GM18873 (cell line): ENCODE data around the gene GMNN.
"Not testable (repeated sequence)": the region's sequence is repeated elsewhere in the genome, so short reads cannot be mapped to it uniquely, and the experiment has no call there.

Experiments
- ATAC-seq: cut with Tn5 transposase; IDR thresholded peaks from one replicate; pipeline ENCODE4 v1.9.1; 2021; ENCODE audit warnings: mild to moderate bottlenecking, moderate library complexity, moderate number of reproducible peaks; ENCODE audit not compliant: unreplicated experiment, low FRiP score

Gene GMNN

DNA sequence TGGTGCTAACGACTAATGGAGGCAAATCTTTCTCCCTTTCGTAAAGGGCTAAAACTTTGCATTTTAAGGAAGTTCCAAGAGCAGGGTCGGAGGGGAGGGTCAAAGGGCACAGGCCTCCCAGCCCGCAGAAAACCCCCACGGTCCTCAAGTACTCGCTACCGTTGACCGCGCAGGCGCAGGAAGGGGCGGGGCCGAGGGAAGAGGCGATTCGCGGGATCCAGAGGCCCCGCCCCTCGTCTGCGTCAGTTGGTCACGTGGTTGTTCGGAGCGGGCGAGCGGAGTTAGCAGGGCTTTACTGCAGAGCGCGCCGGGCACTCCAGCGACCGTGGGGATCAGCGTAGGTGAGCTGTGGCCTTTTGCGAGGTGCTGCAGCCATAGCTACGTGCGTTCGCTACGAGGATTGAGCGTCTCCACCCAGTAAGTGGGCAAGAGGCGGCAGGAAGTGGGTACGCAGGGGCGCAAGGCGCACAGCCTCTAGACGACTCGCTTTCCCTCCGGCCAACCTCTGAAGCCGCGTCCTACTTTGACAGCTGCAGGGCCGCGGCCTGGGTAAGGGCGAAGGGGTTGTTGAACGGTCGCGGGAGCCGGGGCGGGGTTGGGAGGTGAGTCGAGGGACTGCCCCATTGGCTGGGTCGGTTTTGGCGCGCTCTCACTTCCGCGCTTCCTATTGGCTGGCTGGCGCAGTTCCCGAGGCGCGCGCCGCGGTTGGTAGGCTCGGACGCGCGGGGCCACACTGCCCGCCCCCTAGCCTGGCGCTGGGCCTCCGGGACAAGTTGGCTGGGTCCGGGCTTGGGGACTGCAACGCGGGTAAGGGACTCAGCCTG is at the start of gene GMNN:
Gene GMNN, plus strand, starts transcription at position 242 of the 824 bp plus-strand sequence. CDS start 2,310 bp downstream, outside the sequence.
- ATAC-seq, result peak; percentile 82

DNA sequence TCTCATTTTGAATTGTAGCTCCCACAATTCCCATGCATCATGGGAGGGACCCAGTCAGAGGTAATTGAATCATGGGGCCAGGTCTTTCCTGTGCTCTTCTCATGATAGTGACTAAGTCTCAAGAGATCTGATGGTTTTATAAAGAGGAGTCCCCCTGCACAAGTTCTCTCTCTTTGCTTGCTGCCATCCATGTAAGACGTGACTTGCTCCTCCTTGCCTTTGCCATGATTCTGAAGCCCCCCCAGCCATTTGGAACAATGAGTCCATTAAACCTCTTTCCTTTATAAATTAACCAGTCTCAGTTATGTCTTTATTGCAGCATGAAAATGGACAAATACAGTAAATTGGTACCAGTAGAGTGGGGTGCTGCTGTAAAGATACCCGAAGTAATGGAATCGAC is 44.1 kb upstream of the GMNN start:
- ATAC-seq, result not testable (repeated sequence)

DNA sequence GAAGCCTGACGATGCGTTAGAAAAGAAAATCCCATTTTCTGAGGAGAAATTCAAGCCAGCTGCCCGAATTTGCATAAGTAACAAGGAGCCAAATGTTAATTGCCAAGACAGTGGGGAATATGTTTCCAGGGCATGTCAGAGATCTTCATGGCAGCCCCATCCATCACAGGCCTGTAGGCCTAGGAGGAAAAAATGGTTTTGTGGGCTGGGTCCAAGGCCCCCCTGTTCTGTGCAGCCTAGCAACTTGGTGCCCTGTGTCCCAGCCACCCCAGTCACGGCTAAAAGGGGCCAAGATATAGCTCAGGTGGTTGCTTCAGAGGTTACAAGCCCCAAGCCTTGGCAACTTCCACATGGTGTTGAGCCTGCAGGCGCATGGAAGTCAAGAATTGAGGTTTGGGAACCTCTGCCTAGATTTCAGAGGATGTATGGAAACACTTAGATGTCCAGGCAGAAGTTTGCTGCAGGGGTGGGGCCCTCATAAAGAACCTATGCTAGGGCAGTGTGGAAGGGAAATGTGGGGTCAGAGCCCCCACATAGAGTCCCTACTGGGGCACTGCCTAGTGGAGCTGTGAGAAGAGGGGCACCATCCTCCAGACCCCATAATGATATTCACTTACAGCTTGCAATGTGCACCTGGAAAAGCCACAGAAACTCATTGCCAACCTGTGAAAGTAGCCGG is 43.1 kb upstream of the GMNN start:
- not testable (repeated sequence) for ATAC-seq

DNA sequence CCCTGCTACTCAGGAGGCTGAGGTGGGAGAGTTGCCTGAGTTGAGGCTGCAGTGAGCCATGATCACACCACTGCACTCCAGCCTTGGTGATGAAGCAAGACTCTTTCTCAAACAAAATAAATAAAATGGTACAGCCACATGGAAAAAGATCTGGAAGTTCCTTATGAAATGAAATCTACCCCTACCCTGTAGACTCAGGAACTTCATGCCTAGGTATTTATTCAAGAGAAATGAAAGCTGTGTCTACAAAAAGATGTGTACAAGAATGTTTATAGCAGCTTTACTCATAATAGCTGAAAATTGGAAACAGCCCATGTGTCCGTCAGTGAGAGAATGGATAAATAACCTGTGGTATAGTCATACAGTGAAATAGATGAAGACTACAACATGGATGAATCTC is 40.6 kb upstream of the GMNN start:
- ATAC-seq, result no peak

DNA sequence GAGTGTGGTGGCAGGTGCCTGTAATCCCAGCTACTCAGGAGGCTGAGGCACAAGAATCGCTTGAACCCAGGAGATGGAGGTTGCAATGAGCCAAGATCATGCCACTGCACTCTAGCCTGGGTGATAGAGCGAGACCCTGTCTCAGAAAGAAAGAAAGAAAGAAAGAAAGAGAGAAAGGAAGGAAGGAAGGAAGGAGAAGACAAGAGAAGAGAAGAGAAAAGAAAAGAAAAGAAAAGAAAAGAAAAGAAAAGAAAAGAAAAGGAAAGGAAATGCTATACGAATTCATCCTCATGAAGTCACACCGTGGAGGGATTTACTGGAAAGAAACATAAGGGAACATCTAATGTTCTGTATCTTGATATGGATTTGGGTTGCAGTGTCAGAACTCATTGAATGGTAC is 40.0 kb upstream of the GMNN start:
- not testable (repeated sequence) for ATAC-seq

DNA sequence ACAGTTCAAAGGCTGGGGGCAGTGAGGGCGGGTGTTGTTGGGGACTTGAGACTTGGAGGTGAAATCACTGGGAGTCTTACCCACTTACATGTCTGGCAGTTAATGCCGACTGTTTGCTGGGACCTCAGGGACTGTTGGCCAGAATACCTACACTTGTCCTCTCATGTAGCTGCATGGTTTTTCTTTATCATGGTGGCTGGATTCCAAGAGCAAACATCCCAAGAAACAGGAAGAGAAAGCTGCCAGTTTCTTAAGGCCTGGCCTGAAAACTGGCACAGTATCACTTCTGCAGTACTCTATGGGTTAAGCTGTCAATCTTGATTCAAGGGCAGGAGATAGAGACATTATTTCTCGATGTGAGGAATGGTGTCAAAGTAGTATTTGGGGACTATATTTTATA is 36.0 kb upstream of the GMNN start:
- no peak for ATAC-seq

DNA sequence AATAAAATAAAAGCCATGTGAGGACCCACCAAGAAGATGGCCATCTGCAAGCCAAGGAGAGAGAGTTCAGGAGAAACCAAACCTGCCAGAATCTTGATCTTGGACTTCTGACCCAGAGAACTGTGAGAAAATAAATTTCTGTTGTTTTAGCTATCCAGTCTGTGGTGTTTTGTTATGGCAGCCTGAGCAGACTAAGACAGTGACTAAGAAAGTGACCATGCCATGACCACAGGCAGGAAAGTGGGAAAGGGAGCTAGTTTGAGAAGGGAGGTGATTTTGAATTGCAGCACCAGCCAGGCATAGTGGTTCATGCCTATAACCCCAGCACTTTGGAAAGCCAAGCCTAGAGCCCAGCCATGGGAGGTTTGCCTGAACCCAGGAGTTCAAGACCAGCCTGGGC is 33.9 kb upstream of the GMNN start:
- no peak for ATAC-seq

DNA sequence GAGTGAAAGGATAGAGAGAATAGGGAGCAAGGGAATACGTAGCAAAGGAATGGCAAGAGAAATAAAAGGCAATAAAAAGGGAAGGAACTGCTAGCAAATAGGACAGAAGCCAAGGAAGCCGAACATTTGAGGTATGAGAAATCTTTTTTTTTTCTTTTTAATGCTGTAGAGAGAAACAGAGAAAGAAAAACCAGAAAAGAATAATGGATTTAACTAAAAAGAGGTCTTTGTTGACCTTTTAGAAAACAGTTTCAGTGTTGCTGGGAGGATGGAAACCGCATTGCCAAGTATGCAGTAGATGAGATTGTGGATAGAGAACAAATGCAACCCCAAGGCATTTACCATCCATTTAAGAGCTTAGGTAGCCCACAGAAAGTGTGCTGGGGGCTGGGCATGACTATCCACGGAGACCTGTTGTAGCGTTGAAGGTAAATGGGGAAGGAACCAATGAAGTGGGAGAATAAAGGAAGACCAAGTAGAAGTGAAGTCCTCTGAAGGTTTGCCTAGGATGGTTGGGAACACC is 32.5 kb upstream of the GMNN start:
- ATAC-seq, result no peak

DNA sequence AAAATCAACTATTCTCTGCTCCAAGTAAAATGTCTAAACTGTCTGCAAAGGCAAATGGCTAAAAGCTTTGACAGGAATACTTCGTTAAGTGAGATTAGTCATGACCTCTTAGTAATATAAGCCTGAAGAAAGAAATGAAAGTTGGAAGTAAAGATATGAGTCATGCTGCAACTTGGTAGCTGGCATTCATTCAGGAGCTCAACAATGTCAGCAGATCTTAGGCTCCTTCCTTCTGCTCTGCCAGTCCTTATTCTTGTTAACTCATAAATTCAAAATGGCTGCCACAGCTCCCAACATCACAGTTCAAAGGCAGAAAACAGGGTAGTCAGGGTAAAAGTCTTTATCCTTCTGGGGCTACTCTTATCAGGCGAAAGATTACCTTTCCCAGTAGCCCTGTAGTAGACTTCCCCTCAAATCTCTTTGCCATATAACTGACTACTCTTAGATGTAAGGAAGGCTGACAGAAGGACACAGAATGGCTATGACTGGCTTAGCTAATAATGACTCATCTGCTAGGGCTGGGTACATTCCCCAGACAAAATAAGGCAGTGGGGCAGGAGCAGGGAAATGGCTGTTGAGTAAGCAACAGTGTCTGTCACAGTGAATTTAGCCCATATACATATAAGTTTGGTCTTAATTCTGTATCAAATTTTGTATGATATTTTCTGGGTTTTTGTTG is 31.3 kb upstream of the GMNN start:
- ATAC-seq, result peak; percentile 78

DNA sequence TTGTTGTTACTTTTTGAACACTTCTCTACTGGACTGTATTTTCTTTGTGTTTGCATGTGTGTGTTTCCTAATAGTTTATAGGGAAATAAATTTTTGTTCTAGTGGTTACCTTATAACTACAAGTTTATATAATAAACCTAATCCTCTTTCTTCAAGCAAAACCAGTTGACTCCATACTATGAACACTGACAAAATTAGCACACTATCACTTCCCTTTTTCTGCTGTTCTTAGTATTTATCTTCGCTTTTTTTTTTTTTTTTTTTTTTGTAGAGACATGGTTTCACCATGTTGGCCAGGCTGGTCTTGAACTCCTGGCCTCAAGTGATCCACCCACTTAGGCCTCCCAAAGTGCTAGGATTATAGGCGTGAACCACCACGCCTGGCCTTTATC is 30.8 kb upstream of the GMNN start:
- ATAC-seq, result no peak

DNA sequence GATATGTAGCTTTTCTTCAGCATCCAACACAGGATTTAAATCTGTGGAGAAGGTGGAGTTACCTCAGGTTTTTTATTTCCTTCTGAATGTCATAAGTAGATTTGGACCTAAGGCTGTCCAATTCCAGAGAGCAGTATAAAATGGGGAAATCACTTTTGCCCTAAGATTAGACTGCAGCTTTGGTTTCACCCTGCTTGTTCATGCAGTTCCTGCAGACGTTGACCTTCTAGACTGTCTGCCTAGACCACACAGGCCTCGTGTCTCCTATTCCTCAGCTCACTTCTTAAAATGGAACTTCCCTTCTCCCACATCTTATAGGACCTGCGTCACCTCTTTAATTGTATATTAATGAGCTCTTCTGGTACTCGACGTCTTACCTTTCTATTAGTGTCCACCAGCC is 29.8 kb upstream of the GMNN start:
- ATAC-seq, result no peak

DNA sequence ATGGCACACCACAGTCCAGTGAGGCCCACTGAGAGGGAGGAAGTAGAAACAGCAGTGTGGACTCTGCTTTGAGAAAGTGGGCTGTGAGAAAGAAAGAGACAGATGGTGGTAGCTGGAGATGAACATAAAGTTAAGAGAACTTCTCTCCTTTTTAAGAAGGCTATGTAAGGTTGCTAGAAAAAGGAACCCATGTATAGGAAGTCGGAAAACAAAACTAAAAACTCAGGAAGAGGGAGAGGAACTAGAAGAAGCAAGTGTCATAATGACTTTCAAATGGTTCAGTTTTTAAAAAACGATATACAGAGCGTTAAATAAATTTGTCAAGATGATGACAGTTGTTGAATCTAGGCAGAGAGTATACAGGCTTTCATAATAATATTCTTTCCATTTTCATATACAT is 25.4 kb upstream of the GMNN start:
- ATAC-seq, result no peak

DNA sequence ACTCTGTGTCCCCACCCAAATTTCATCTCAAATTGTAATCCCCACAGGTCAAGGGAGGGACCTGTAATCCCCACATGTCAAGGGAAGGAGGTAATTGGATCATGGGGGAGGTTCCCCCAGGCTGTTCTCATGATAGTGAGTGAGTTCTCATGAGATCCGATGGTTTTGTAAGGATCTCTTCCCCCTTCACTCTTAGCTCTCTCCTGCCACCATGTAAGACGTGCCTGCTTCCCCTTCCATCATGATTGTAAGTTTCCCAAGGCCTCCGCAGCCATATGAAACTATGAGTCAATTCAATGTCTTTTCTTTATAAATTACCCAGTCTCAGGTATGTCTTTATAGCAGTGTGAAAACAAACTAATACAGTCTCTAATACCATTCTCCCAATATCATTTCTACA is 23.9 kb upstream of the GMNN start:
- not testable (repeated sequence) for ATAC-seq

DNA sequence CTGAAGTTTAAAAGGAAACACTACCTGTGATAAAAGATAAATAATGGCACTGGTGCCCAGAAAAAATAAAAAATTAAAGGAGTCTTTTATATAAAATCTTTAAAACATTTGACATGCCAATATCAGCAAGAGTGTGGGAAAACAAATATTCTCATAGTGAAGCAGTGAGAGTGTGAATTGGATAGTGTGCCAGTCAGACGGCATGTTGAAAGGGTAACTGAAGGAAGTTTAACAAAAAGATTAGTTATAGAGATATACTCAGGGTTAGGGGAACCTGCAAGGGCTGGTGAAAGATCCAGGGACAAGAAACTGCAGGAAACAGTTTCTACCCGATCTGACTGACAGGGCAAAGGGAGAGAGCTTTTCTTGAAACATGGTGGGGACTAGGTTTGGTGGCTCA is 22.2 kb upstream of the GMNN start:
- ATAC-seq, result no peak

DNA sequence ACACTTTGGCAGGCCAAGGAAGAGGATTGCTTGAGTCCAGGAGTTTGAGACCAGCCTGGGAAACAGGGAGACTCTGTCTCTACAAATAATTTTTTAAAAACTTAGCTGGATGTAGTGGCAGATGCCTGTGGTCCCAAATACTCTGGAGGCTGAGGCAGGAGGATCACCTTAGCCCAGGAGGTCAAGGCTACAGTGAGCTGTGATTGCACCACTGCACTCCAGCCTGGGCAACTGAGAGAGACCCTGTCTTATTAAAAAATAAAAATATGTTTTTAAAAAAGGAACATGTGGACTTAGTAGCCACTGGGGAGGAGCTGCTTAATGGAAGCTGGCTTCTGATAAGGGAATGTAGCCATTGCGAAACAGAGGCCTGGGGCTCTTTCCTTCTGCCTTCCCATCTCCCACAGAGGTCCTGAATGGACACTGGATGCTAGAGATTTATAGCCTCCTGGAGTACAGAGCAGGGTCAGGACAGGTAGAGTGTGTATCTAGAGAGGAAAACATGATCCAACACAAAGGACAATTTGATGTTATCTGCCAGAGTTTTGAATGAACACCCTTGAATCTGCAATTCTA is 21.7 kb upstream of the GMNN start:
- ATAC-seq, result no peak

DNA sequence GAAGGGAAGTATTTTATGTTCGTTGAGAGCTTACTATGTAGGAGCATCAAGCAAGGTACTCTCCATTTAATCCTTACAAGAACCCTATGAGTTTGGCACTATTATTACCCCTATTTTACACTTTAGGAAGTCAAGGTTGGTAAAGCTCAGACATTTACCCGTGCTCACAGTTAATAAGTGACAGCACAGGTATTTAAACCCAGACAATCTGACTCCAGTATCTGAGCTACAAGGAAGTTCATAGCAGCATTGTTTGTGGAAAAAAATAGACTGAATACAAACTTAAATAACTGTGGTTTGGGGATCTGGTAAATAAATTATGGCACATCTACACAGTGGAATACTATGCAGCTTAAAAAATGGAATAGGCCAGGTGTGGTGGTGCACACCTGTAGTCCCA is 21.2 kb upstream of the GMNN start:
- no peak for ATAC-seq

DNA sequence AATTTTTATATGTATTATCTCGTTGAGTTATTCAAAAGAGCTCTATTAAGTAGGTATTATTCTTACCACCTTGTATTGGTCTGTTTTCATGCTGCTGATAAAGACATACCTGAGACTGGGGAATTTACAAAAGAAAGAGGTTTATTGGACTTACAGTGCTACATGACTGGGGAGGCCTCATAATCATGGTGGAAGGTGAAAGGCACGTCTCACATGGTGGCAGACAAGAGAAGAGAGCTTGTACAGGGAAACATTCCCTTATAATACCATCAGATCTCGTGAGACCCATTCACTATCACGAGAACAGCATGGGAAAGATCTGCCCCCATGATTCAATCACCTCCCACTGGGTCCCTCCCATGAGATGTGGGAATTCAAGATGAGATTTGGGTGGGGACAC is 20.4 kb upstream of the GMNN start:
- not testable (repeated sequence) for ATAC-seq

DNA sequence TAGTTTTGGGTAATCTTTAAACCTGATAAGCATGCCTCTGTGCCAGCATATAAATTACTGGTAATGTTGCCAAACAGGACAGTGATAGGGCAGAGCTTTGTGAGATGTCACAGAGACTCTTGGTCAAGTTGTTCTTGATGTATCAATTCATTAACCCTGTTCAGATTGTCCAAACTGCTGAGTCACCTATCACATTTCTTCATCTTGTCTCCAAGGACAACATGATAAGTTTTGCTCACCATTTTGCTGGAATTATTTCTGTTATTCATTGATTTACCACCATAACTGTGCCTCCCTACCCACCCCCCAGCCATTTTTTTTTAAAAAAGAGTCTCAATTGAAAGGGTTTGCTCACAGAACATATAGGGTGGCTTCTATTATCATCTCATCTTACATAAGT is 19.5 kb upstream of the GMNN start:
- ATAC-seq, result no peak

DNA sequence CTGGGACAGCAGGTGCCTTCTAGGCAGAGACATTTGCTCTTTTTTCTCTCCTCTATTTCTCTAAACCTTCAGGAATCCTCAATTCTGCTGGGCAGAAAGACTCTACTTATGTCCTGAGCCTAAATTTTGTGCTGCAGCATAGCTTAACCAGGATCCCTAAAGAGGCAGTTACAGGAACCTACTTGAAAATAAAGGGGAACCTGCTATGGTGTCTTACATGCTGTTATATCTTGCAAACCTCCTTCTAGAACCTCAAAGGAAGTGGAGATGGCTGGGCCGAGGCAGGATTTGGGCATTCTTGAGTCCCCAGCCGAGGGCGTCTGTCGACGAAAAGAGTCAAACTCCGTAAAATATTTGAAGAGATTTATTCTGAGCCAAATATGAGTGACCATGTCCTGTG is 17.1 kb upstream of the GMNN start:
- no peak for ATAC-seq

DNA sequence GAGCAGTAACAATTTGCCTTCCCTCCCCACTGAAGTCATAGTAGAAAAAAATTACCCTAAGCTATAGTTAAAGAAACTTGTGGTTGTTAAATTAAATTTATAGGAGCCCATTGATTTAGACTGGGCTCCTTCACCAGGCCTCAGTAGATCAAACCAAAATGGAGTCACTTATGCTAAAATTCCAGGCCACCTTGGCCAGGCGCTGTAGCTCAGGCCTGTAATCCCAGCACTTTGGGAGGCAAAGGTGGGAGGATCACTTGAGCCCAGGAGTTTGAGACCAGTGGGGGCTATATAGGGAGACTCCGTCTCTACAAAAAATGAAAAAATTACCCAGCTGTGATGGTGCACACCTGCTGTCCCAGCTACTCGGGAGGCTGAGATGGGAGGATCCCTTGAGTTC is 15.0 kb upstream of the GMNN start:
- no peak for ATAC-seq

DNA sequence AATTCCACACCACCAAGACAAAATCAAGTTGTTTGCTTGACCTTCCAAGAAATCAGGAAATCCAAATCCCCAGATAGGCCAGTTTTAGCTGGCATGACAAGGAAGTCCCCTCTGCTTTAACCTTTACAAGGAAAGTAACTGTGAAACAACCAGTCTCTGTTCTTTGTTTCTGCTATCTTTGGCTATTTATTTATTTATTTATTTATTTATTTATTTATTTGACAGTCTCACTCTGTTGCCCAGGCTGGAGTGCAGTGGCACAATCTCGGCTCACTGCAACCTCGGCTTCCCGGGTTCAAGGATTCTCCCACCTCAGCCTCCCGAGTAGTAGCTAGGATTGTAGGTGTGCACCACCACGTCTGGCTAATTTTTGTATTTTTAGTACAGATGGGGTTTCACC is 14.5 kb upstream of the GMNN start:
- ATAC-seq, result no peak
